PFSK-1 (cell line): ENCODE results near the gene PYGO2.

Experiments
- POLR2AphosphoS5 ChIP-seq: IDR thresholded peaks from 2 replicates; pipeline ENCODE4 v1.6.1; 2012; ENCODE audit warnings: low read depth, mild to moderate bottlenecking, control low read depth, low read length, moderate library complexity
- REST ChIP-seq, 2 experiments: IDR thresholded peaks; 2 replicates each; pipeline versions ENCODE4 v1.6.1 to v1.8.0; 2011 to 2012; ENCODE audit warnings: low read depth in 2 of 2, low read length in 2 of 2, control low read depth in 1 of 2, inconsistent platforms in 1 of 2, mild to moderate bottlenecking in 1 of 2, moderate library complexity in 1 of 2; ENCODE audit not compliant: insufficient read depth in 1 of 2
- SIN3A ChIP-seq: IDR thresholded peaks from 2 replicates; pipeline ENCODE4 v1.6.1; 2012; ENCODE audit warnings: mild to moderate bottlenecking, low read length, moderate library complexity, borderline replicate concordance; ENCODE audit not compliant: insufficient read depth
- TAF1 ChIP-seq: IDR thresholded peaks from 2 replicates; pipeline ENCODE4 v1.6.1; 2012; ENCODE audit warnings: low read length, control low read depth, borderline replicate concordance; ENCODE audit not compliant: insufficient read depth

- peak; percentile 33; the same call in 1 of the 2 replicates for TF ChIP-seq POLR2AphosphoS5
- no peak for TF ChIP-seq SIN3A
- TF ChIP-seq REST (IDR thresholded peaks at IDR 0.05; ENCODE audit: insufficient read depth in 1 of 2, low read depth in 2 of 2, low read length in 2 of 2) = no peak
- 0 out of 2 replicates have a peak, but pooled peaks have one; percentile 29 for TF ChIP-seq TAF1
Measured at GRCh38 chr1:154975409-154976059, 14.0 kb upstream of the PYGO2 start.
